Stimulated activated CD4-positive, alpha-beta T cell treated with anti-CD3 and anti-CD28 coated beads, Interleukin-15, amount 100 ng/mL, for 1 hour (primary cell): Measurements from ENCODE around the gene ZNF799.
"Not testable (repeated sequence)": the region's sequence is repeated elsewhere in the genome, so short reads cannot be mapped to it uniquely, and the experiment has no call there.

Experiments used
- DNase-seq, 2 donors: peaks; one replicate each; pipeline ENCODE4 v3.0.0-alpha.2; 2020; ENCODE audit warnings: low read depth in 1 of 2, low spot score in 1 of 2

The ZNF799 gene

GRCh38 chr19:12400633-12401502 lies at the start of gene ZNF799:
Gene ZNF799, minus strand, starts transcription at chr19:12401271. Its CDS starts 201 bp downstream, at chr19:12401070.
- DNase-seq: peak; percentile 59 to 70

DNA sequence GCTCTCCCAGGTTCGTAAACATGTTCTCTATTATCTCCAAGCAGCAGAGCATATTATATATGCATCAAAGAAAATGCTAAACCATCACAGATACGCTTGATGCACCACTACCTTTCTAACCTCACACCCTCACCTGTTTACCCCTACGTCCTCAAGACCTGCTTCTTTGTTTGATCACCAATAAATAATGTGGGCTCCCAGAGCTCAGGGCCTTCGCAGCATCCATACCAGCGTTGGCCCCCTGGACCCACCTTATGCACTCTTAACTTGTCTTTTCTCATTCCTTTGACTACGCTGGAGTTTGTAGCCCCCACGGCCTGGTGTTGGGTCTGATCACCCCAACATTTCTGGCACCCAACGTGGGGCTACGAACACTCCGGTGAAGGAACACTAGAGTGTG lies 49.8 kb upstream of the ZNF799 start:
- no peak for DNase-seq

GRCh38 chr19:12448808-12449207 lies 47.7 kb upstream of the ZNF799 start:
- DNase-seq: no peak

GRCh38 chr19:12440541-12441316 lies 39.7 kb upstream of the ZNF799 start, which contains the start of gene ZNF443:
Gene ZNF443, minus strand, starts transcription at chr19:12441021. Its CDS starts 107 bp downstream, at chr19:12440914.
- peak; percentile 98 to 99 for DNase-seq

- DNase-seq: peak in 1 of 2 donors; percentile 16
Measured at GRCh38 chr19:12439686-12440540, 38.8 kb upstream of the ZNF799 start.

GRCh38 chr19:12430726-12431299 lies 29.7 kb upstream of the ZNF799 start:
- DNase-seq: not testable (repeated sequence)

- no peak for DNase-seq
Measured at GRCh38 chr19:12425888-12426274, 24.8 kb upstream of the ZNF799 start.

GRCh38 chr19:12425236-12425887 lies 24.3 kb upstream of the ZNF799 start:
- no peak for DNase-seq

- not testable (repeated sequence) for DNase-seq
Measured at GRCh38 chr19:12417273-12417672, 16.2 kb upstream of the ZNF799 start.

DNA sequence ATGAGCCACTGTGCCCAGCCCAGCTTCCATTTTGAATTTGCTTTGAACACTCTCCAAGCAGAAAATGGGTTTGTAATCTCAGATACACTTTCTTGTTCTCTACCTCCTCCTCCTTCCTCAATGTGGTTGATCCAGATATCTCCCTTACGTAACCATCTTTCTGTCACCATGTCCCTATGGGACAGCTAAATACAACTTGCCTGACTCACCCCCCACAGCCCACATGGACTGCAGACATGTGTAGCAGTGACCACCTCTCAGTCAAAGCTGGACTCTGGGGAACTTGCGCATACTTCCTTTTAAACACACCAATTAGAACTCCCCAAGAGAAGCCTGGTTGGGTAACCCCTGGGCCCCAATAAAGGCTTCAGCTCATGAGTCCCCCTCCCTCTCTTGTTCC lies 10.8 kb upstream of the ZNF799 start:
- DNase-seq: no peak

GRCh38 chr19:12399901-12400632 lies 1.0 kb downstream of the ZNF799 start:
- not testable (repeated sequence) for DNase-seq

DNA sequence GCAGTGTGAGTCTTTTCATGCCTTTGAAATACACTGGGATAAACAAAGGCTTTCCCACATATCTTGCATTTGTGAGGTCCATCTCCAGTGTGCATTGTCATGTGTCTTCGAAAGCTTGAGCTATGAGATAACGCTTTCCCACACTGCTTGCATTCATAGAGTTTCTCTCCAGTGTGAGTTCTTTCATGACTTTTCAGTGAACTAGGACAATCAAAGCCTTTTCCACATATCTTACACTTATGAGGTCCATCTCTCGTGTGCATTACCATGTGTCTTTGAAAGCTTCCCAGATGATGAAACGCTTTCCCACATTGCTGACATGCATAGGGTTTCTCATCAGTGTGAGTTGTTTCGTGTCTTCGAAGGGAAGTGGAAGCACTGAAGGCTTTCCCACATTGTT lies 9.9 kb downstream of the ZNF799 start:
- DNase-seq: not testable (repeated sequence)

DNA sequence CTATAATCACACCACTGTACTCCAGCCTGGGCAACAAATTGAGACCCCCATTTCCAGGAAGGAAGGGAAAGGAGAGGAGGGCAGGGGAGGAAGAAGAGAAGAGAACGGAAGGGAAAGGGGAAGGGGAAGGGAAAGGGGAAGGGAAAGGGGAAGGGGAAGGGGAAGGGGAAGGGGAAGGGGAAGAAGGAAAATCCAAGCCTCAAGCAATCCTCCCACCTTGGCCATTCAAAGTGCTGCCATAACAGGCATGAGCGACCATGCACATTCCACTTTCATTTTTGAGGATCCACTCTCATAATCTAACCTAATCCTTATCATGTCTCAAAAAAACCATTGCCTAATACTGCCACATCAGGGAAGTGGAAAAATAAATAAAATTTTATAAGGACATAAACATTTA lies 14.7 kb downstream of the ZNF799 start:
- DNase-seq: not testable (repeated sequence)

DNA sequence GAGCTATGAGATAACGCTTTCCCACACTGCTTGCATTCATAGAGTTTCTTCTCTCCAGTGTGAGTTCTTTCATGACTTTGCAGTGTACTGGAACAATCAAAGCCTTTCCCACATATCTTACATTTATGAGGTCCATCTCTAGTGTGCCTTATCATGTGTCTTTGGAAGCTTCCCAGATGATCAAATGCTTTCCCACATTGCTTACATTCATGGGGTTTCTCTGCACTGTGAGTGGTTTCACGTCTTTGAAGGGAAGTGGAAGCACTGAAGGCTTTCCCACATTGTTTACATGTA lies 20.7 kb downstream of the ZNF799 start:
- DNase-seq: no peak

DNA sequence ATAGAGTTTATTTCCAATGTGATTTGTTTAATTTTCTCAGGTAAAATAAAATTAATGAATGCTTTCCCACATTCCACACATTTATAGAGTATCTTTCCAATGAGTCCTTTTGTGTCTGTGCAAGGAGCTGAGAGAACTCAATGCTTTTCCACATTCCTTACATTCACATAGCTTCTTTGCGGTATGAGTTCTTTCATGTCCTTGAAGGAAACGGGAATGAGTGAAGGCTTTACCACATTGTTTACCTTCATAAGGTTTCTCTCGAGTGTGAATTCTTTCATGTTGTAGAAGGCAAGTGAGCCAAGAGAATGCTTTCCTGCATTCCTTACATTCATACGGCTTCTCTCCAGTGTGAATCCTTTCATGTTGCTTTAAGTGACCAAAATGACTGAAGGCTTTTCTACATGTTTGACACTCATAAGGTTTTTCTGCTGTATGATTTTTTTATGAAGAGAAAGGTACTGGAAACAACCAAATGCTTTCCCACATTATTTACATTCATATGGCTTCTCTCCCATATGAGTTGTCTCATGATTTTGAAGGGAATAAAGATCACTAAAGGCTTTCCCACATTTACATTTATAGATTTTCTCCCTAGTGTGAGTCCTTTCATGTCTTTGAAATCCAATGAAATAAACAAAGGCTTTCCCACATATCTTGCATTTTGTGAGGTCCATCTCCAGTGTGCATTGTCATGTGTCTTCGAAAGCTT lies 21.2 kb downstream of the ZNF799 start:
- DNase-seq: no peak

DNA sequence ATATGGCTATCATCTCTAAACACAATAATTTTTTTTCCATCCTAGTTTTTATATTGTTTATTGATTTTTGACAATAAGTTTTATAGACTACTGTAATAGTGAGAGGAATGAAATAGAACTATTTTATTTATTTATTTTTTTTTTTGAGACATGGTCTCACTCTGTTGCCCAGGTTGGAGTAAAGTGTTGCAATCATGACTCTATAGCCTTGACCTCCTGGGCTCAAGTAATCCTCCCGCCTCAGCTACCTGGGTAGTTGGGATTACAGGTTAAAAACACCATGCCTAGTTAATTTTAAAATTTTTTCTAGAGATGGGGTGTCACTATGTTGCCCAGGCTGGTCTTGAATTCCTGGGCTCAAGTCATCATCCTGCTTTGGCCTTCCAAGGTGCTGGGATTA lies 27.0 kb downstream of the ZNF799 start:
- DNase-seq: no peak

DNA sequence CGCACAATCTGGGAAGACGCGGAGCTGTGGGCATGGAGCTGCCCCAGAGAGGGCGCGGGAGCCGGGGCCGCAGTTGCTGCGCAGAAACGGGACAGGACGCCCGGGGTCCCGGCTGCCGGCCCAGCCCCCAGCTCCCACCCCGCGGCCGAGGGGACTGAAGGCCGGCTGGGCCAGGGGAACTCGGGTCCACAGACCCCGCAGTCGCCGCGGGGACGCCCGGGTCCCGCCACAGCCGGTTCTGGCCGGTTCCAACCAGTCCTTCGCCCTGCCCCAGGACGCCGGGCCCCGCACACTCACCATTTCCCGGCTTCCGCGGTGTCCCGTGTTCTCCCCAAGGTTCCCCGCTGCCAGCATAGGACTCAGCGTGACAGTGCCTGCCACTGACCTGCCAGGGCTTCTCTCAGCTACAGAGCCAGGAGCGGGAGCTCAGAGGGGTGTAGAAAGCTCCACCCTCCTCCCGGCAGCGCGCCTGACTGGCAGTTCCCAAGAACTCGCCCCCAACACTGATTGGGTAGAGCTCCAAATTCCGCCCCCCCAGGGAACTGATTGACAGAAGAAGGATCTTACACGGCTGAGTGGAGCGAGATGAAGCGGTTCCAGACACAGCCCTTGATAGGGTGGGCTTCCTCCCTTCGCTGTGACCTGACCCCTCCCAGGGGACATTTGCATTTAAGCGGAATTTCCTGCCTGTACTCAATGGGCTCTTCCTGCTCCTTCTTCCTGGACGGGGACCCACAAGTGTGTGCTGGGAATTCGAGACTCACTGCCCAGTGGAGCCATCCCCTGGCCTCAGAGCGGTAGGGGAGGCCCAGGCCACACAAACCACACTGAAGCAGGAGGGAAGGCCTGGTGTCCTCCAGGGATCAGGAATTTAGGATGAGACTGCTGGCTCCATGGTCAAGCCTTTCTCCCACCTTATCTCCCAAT lies 35.6 kb downstream of the ZNF799 start, which contains the start of gene ZNF442:
TSS of gene ZNF442 (minus strand) at position 448 of the 927 bp plus-strand sequence. CDS start 2,052 bp downstream, outside the sequence.
- DNase-seq: peak; percentile 53 to 66
